HG02678 (cell line): ENCODE results near the gene TENT5C.

Source experiments
- ATAC-seq: cut with Tn5 transposase; IDR thresholded peaks from one replicate; pipeline ENCODE4 v1.9.1; 2021; ENCODE audit warnings: mild to moderate bottlenecking, moderate library complexity; ENCODE audit not compliant: unreplicated experiment

The TENT5C gene

DNA sequence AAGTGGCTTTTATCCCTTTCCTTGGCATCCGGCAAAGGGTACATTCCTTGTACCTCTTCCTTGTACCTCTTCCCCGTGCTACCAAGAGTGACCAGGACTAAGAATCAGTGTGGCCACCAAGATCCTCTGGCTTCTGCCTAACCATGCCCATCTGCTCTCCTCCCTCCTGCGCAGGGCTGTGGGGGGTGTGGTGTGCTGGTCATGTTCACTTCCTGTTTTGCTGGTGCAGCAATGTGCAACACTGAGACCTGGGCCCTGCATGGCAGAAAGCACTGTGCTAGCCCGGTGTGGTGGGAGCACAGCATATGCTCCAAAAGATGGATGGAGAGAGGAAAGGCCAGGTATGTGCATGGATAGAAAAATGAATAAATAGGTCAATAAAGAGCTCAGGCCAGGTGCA, 33.3 kb upstream of the TENT5C start:
- ATAC-seq = peak; percentile 64

DNA sequence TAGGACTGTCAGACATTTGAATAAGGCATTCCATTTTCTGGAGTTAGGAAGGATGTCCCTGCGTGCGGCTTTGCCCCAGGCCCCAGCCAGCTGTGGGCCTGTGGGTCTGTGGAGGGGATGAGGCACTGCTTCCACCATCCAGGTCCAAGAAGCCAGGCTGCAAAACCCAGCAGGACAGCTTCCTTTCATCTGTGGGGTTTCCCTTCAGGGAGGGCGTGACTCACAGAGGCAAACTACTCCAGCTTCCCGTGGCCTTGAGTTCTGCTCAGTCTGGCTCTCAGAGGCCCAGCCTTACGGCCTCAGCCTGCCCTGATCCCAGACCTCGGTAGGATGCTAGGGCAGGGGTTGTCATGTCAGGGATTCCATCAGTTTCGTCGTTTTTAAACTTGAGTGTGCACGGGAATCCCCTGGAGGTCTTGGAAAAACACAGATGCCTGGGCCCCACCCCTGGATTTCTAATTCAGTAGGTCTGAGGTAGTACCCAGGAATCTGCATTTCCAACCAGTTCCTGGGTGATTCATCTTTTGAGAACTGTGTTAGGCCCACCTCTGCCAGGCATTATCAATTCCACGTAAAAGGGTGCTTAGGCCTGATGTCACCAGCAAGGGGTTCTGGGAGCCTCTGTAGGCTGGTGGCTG, 32.3 kb upstream of the TENT5C start:
- no peak for ATAC-seq

GRCh38 chr1:117574161-117574835, 31.6 kb upstream of the TENT5C start:
- no peak for ATAC-seq

DNA sequence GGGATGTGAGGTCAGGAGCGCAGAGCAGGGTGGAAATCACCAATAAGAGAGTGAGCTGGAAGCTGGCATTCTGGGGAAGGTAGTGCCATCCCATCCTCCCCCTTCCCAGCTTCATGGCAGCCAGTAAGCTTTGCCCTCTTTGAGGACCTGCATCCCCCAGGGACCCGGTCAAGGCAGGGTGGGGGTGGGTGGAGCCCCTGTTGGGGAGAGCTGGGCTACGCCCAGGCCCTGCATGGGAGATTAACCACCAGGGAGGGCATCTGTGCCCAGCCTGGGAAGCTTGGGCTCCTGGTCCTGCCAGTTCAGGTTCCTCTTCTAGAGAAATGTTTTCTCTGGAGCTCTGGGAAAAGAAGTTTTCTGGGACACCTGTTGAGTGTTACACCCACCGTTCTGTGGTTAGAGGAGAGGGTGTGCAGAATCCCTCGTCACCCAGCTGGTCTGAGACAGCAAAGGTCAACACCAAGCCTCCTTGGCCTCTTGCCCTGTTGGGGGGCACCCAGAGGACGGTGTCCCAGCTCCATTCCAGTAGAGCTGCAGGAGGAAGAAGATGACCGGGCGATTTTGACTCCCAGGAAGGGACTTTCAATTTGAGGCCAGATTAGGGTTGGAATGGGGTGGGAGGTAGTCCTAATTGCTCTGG, 30.1 kb upstream of the TENT5C start:
- no peak for ATAC-seq

DNA sequence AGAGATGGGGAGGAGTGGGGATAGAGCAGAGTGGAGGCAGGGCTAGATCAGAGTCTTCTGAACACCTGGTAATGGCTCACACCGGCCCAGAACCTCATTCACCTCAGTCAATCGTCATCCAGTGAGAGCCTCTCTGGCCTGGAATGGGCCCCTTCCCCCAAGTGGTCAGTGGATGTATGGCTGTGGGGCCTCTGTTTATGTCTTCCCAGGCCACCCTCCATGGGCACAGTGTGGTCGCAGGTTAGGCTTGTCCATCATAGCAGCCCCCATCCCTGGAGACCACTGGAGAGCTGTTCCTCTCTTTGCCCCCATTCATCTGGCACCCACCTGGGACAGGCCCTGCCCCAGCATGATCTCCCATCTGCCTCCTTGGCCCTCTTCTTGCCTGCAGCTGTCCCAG, 29.6 kb upstream of the TENT5C start:
- no peak for ATAC-seq

- ATAC-seq = no peak
Observed at GRCh38 chr1:117577191-117577885, 28.5 kb upstream of the TENT5C start.

DNA sequence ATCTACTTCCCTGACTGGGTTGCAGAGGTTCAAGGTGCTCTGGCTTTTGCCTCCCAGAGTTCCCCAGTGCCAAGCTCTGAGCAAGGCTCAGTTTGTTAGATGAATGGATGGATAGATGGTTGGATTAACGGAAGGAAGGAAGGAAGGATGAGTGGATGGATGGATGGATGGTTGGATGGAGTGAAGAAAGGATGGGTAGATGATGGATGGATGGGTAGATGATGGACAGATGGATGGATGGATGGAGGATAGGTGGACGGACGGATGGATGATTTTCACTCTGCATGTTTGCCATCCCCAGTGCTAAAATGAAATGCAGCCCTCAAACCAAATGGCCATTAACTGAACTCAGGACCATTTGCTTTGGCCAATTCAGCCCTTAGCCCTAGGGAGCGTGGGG, 27.4 kb upstream of the TENT5C start:
- ATAC-seq = no peak

- no peak for ATAC-seq
Observed at GRCh38 chr1:117579221-117579906, 26.5 kb upstream of the TENT5C start.

- no peak for ATAC-seq
Observed at GRCh38 chr1:117580436-117580835, 25.4 kb upstream of the TENT5C start.

DNA sequence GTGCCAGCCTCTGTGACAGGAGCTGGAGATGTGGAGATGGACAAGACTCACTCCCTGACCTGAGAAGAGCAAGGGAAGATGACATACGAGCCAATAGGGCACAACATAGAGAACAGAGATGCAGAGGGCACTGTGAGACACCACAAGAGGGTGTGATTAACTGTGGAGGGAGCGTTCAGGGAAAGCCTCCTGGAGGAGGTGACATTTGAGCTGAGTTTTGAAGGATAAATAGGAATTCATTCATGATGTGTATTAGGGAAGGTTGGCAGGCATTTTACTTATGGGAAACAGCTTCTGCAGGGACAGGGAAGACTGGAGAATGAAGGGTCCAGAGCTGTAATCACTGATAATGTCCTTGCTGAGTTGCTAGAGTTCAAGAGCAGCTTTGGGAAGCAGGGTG, 25.0 kb upstream of the TENT5C start:
- ATAC-seq = no peak

GRCh38 chr1:117581391-117581943, 24.4 kb upstream of the TENT5C start:
- no peak for ATAC-seq

- ATAC-seq = no peak
Observed at GRCh38 chr1:117582451-117582850, 23.4 kb upstream of the TENT5C start.

DNA sequence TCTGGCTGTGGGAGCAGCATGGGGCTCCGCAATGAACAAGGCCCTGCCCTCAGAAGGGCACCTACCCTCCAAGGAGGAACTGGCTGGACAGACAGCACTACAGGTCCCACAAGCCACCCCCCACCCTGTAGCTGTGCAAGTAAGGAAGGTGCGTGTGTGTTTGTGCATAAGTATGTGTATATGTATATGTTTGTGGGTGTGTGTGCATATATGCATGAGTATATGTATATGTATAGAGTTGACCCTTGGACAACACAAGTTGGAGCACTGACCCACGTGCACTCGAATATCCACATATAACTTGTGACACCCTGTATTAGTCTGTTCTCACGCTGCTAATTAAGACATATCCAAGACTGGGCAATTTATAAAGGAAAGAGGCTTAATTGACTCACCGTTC, 22.6 kb upstream of the TENT5C start:
- ATAC-seq = no peak

- no peak for ATAC-seq
Observed at GRCh38 chr1:117584181-117584580, 21.7 kb upstream of the TENT5C start.

DNA sequence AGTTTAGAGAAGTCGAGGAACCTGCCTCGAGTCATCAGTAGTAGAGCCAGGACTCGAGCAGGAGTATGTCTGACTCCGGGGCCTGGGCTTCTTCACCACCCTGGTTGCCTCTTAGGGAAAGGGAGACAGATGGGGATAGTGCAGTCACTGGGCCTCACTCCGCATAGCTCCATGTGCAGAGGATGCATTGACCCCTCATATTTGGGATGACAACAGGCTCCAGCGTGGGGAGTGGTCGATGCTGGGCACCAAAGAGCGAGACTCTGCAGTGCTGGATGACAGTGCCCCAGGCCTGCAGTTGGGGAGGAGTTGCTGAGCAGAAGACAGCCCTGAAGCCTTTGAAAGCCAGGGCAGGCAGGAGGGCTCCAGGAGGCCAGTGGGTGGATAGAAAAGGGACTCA, 20.8 kb upstream of the TENT5C start:
- no peak for ATAC-seq

- no peak for ATAC-seq
Observed at GRCh38 chr1:117586337-117586736, 19.5 kb upstream of the TENT5C start.

DNA sequence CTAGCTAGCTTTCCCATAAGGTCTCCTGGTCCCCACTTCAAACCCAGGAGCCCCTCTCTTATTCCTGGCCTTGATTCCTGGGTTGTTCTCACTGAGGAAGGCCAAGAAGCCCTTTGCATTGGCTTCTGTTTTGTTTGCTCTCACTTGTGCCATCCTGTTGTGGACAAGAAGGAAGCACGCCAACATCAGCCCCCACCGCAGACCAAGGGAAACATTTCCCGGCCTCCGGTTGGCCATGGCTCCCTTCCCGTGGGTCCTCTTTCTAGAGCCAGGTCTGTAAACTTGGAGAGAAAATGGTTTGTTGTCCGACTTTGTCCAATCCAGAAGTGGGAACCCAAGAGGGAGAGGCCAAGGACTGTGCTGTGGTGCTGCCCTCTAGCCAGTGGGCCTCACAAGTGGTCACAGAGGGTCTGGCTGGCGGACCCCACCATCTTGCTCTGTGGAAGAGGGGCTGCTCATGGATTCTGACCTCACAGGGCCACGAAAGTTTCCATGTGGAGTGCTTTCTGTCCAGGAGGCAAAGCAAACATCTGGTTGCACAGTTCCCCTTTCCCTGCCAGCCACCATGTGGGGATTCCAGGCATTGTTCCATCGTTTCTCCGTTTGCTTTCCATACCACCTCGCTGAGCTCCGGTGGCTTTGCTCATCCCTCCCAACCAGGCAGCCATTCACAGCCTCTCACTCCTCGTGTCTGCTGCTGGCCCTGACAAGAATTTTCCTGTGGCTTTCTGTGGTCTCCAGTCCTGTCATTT, 18.9 kb upstream of the TENT5C start:
- ATAC-seq = no peak

DNA sequence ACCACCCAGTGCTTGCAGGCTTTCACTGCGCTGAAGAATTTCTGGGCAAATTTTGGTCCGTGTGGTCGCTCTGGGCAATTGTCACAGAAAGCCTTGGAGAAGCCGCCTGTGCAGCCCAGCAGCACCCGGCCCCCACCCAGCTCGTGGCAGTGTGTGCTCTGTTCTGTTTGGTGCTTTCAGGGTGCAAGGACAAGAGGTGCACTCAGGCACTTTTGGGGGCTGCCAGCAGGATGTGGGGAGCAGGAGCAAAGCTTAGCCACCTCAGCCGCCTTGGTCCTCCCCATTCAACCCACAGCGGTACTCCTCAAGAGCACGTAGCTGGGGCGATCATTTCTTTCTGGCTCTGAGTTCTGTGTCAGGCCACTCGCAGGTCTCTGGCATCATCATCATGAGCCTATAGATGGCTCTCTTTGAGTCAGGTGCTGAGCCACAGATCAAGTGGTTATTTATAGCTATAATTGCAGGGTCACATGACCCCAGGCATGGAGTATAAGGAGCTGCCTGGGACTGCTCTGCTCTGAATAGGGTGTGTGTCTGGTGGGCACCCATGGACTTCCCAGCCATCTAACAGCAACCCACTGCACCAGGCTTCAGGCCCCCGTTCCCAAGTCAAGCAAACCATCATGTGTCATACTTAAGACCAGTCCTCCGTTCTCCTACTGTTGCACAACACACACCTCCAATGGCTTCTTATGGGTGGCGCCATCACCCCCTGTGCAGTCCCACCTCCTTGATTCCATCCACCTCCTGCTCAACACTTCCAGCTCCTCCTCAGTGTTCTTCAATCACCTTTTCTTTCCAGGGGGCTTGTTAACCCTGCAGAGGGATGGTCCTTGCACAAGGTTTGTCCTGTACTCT, 18.1 kb upstream of the TENT5C start:
- ATAC-seq = no peak

GRCh38 chr1:117589544-117589943, 16.3 kb upstream of the TENT5C start:
- no peak for ATAC-seq
